Upper lobe of left lung (tissue), 6 donors: ENCODE measurements around the gene SPIN2A. TPM values are rescaled to one million over a fixed set of nuclear protein-coding genes. Genes with fewer than 3 reads are reported as not detected.
"Not testable (repeated sequence)": the region's sequence is repeated elsewhere in the genome, so short reads cannot be mapped to it uniquely, and the experiment has no call there.

ENCODE experiments used
- ATAC-seq, 2 donors: fragments of 200-7000 bp; cut with Tn5 transposase; one replicate each; pipeline ENCODE4 v1.9.1; 2022; ENCODE audit warnings: mild to moderate bottlenecking in 2 of 2, moderate library complexity in 2 of 2; ENCODE audit not compliant: low FRiP score in 2 of 2
- DNase-seq, 2 donors: peaks; one replicate each; pipeline ENCODE4 v3.0.0-alpha.2; 2019 to 2020
- H3K27ac ChIP-seq, 4 donors: fragments of 200-600 bp; sonication (generic); one replicate each; pipeline ENCODE4 v1.5.1; 2016 to 2019
- H3K27me3 ChIP-seq, 4 donors: fragments of 200-600 bp; sonication (generic); one replicate each; pipeline ENCODE4 v1.5.1; 2017 to 2019
- H3K36me3 ChIP-seq, 4 donors: fragments of 200-600 bp; sonication (generic); one replicate each; pipeline ENCODE4 v1.5.1; 2016 to 2019
- H3K4me1 ChIP-seq, 4 donors: fragments of 200-600 bp; sonication (generic); one replicate each; pipeline ENCODE4 v1.5.1; 2018 to 2019
- H3K4me3 ChIP-seq, 4 donors: fragments of 200-600 bp; sonication (generic); one replicate each; pipeline ENCODE4 v1.5.1; 2017 to 2019; ENCODE audit warnings: mild to moderate bottlenecking in 2 of 4, moderate library complexity in 1 of 4
- H3K9me3 ChIP-seq, 4 donors: fragments of 200-600 bp; sonication (generic); one replicate each; pipeline ENCODE4 v1.5.1; 2018 to 2019
- EP300 ChIP-seq, 4 donors: sonication (generic); formaldehyde crosslinking; IDR thresholded peaks; one replicate each; pipeline ENCODE4 v1.5.1; 2017; ENCODE audit warnings: antibody characterized with exemption in 4 of 4, control low read depth in 2 of 4
- POLR2A ChIP-seq, 4 donors: fragments of 450-650 bp; IDR thresholded peaks; one replicate each; pipeline ENCODE4 v1.5.1; 2016 to 2017; ENCODE audit warnings: antibody characterized with exemption in 4 of 4, mild to moderate bottlenecking in 2 of 4
- POLR2AphosphoS5 ChIP-seq, 2 donors: sonication (generic); formaldehyde crosslinking; IDR thresholded peaks; one replicate each; pipeline ENCODE4 v1.5.1; 2017; ENCODE audit warnings: antibody characterized with exemption in 2 of 2
- WGBS, 2 donors: methylation state at CpG; one replicate each; pipeline ENCODE4 v1.1.5; 2017 to 2018; 5-methylcytosine and 5-hydroxymethylcytosine counted together
- total RNA-seq, 6 donors: library from RNA; depleted of rRNA in 4 of 6; stranded (reverse); fragments of >200 nt in 4 of 6; gene quantifications; one replicate each; pipeline versions ENCODE4 v1.1.0 to v1.2.1, GENCODE V29; 2016 to 2021
- TF ChIP-seq, protein P1 (sequence below), 6 experiments: fragments of 450-650 bp in 4 of 6; fragments of 200-600 bp in 2 of 6; sonication (generic) in 2 of 6; IDR thresholded peaks; one replicate each; pipeline ENCODE4 v1.5.1; 2016 to 2019; ENCODE audit warnings: antibody characterized with exemption in 6 of 6
- donor health status: DM: no; HTN: no; CAD: no; lungs with moderate emphysema.
- donor health status: DM: no; HTN: yes; CAD: no; lungs with severe emphysema.

SPIN2A gene
- total RNA-seq: 1 to 10 TPM in 2 of 6 donors, under 1 TPM in 3, not detected in 1; 0.20 to 2.1 (median 0.54) TPM

DNA sequence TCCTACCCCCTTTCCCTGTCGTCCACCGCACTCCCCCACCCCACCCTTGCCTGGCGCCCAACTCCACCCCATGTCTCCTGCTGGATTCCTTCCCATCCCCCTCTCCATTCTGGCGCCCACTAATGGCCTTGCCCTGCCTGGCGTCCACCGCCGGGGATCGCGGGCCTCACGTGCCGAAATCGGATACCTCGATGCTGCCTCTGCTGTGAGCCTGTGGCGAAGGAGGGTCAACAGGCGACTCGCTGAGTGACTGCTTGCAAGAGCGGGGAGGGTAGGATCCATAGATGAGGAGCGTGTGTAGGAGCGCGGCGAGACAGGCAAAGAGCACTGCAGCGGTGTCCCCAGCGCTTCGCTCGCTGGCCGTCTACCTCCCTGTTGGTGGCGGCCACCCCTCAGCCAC lies at the start of gene SPIN2A:
Gene SPIN2A, minus strand, starts transcription at position 325 of the 400 bp plus-strand sequence. CDS start 800 bp downstream, outside the sequence.
- peak within 1 kb of the TSS in 3 of 4 donors; percentile 11 to 23 (median 15) for H3K4me3 ChIP-seq

DNA sequence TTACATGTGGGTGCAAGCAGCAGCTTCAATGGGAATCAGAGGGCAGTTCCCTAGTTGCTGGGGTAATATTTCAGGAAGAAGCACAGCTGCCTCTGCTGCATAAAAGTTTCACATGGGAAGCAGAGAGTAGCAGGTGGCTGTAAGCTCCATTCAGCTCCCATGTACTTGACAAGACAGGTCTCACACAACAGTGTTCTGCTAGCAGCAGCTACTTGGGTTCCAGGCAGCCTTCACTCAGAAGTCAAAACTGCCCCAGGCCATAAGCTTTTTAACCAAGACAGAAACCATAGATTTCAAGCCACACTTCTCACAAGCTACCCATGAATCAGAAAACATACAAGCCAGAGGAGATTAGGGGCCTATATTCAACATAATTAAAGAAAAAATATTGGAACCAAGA lies 41.4 kb upstream of the SPIN2A start:
- Histone ChIP-seq H3K27me3 (no peaks in the 10 kb centered on the region), H3K27ac (no peak overlapping the region), H3K4me3 (no peak overlapping the region), H3K36me3 (no peaks in the 10 kb centered on the region), H3K4me1 (no peaks in the 10 kb centered on the region), H3K9me3 (peaks cover 0 to under 1% (median 0%) of the 10 kb centered on the region in 4 donors)
- no peak for ATAC-seq
- TF ChIP-seq, protein P1, sequence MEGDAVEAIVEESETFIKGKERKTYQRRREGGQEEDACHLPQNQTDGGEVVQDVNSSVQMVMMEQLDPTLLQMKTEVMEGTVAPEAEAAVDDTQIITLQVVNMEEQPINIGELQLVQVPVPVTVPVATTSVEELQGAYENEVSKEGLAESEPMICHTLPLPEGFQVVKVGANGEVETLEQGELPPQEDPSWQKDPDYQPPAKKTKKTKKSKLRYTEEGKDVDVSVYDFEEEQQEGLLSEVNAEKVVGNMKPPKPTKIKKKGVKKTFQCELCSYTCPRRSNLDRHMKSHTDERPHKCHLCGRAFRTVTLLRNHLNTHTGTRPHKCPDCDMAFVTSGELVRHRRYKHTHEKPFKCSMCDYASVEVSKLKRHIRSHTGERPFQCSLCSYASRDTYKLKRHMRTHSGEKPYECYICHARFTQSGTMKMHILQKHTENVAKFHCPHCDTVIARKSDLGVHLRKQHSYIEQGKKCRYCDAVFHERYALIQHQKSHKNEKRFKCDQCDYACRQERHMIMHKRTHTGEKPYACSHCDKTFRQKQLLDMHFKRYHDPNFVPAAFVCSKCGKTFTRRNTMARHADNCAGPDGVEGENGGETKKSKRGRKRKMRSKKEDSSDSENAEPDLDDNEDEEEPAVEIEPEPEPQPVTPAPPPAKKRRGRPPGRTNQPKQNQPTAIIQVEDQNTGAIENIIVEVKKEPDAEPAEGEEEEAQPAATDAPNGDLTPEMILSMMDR (IDR thresholded peaks at IDR 0.05): no peak
- TF ChIP-seq EP300 (IDR thresholded peaks at IDR 0.05) (no peak), POLR2AphosphoS5 (IDR thresholded peaks at IDR 0.05) (no peak), POLR2A (IDR thresholded peaks at IDR 0.05) (no peak)
- no peak for DNase-seq

More for the DNA sequence above, at the start of gene SPIN2A:
- H3K27ac ChIP-seq, H3K27me3 ChIP-seq, H3K36me3 ChIP-seq, H3K9me3 ChIP-seq, H3K4me1 ChIP-seq: not testable (repeated sequence)
- DNase-seq (peak in 1 of 2 donors; percentile 49), ATAC-seq (peak in 1 of 2 donors; percentile 70)
- WGBS, 2 donors: 59 to 60% methylated on average over 3 to 26 of the region's 27 CpGs

DNA sequence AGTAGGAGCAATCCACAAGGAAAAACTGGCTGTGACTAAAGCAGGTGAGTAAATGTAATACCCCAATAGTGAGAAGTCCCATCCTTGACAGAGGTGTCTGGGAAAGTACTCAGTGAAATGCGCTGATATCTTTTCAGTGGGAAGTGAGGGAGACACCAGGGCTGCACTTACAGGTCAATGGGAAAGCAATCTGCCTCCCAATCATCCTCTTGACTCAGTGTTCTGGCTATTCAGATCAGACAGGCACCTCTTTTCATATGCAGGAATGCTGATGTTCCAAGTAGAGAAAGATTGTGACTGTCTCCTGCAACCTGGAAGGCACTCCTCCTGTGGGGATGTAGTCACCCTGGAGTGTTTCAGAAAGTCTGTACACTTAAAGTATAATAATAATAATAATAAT lies 39.9 kb upstream of the SPIN2A start:
- Histone ChIP-seq H3K27me3 (no peaks in the 10 kb centered on the region), H3K36me3 (no peaks in the 10 kb centered on the region), H3K4me3 (no peak overlapping the region), H3K27ac (no peak overlapping the region), H3K9me3 (no peaks in the 10 kb centered on the region), H3K4me1 (no peaks in the 10 kb centered on the region)
- no peak for TF ChIP-seq POLR2AphosphoS5 (IDR thresholded peaks at IDR 0.05)
- TF ChIP-seq, protein P1 (IDR thresholded peaks at IDR 0.05): no peak
- TF ChIP-seq EP300 (IDR thresholded peaks at IDR 0.05): no peak
- TF ChIP-seq POLR2A (IDR thresholded peaks at IDR 0.05): no peak
- no peak for ATAC-seq
- 54% methylated on average over 1 of the region's 1 CpG; no CpG with 5 or more reads in 1 of the 2 donors for WGBS, 2 donors
- no peak for DNase-seq

GRCh38 chrX:57172544-57172943 lies 35.3 kb upstream of the SPIN2A start:
- no peaks in the 10 kb centered on the region for H3K9me3 ChIP-seq
- ATAC-seq (no peak), DNase-seq (no peak)
- H3K36me3 ChIP-seq: no peaks in the 10 kb centered on the region
- TF ChIP-seq, protein P1 (IDR thresholded peaks at IDR 0.05): no peak
- TF ChIP-seq EP300 (IDR thresholded peaks at IDR 0.05) (no peak), POLR2A (IDR thresholded peaks at IDR 0.05) (no peak), POLR2AphosphoS5 (IDR thresholded peaks at IDR 0.05) (no peak)
- H3K4me1 ChIP-seq: no peaks in the 10 kb centered on the region
- no peak overlapping the region for H3K27ac ChIP-seq
- 68 to 77% methylated on average over 6 of the region's 6 CpGs for WGBS, 2 donors
- no peaks in the 10 kb centered on the region for H3K27me3 ChIP-seq
- no peak overlapping the region for H3K4me3 ChIP-seq

GRCh38 chrX:57156397-57157049 lies 19.3 kb upstream of the SPIN2A start:
- no peaks in the 10 kb centered on the region for H3K4me1 ChIP-seq
- ATAC-seq: no peak
- WGBS, 2 donors: 76 to 83% methylated on average over 3 to 5 of the region's 5 CpGs

More at GRCh38 chrX:57156397-57157049, 19.3 kb upstream of the SPIN2A start:
- TF ChIP-seq POLR2AphosphoS5 (IDR thresholded peaks at IDR 0.05) (no peak), EP300 (IDR thresholded peaks at IDR 0.05) (no peak)
- TF ChIP-seq, protein P1 (IDR thresholded peaks at IDR 0.05): peak in 1 of 6 experiments; percentile 33
- no peak for DNase-seq
- no peaks in the 10 kb centered on the region for H3K9me3 ChIP-seq
- no peak overlapping the region for H3K4me3 ChIP-seq
- H3K36me3 ChIP-seq: no peaks in the 10 kb centered on the region
- no peak overlapping the region for H3K27ac ChIP-seq
- H3K27me3 ChIP-seq: no peaks in the 10 kb centered on the region
